Breast epithelium (tissue), 4 donors: ENCODE results near the gene HOXB6. TPM values are rescaled to one million over a fixed set of nuclear protein-coding genes. Genes with fewer than 3 reads are reported as not detected.
A peak's percentile ranks its signal among the peaks of the same experiment; 100 is the strongest.

ENCODE experiments used
- DNase-seq, 2 donors: peaks; one replicate each; pipeline ENCODE4 v3.0.0-alpha.2; 2019; ENCODE audit warnings: low spot score in 2 of 2
- H3K27ac ChIP-seq, 2 donors: fragments of 200-600 bp; sonication (generic) in 1 of 2; one replicate each; pipeline ENCODE4 v1.5.1; 2016 to 2019; ENCODE audit warnings: mild to moderate bottlenecking in 1 of 2
- H3K27me3 ChIP-seq, 2 donors: fragments of 200-600 bp; sonication (generic) in 1 of 2; one replicate each; pipeline versions ENCODE4 v1.5.1 to v1.6.0; 2017 to 2019; ENCODE audit warnings: control low read depth in 1 of 2, mild to moderate bottlenecking in 1 of 2
- H3K36me3 ChIP-seq: fragments of 200-600 bp; one replicate; pipeline ENCODE4 v1.5.1; 2019
- H3K4me1 ChIP-seq, 2 donors: fragments of 200-600 bp; sonication (generic); one replicate each; pipeline ENCODE4 v1.5.1; 2016 to 2019; ENCODE audit warnings: control low read depth in 1 of 2
- H3K4me3 ChIP-seq, 3 donors: fragments of 200-600 bp; sonication (generic); 1 replicate in 2 of 3; 2 replicates in 1 of 3; pipeline ENCODE4 v1.5.1; 2016 to 2019; ENCODE audit warnings: mild to moderate bottlenecking in 3 of 3, moderate library complexity in 2 of 3
- H3K9me3 ChIP-seq, 2 donors: fragments of 200-600 bp; sonication (generic) in 1 of 2; one replicate each; pipeline ENCODE4 v1.5.1; 2016 to 2019; ENCODE audit warnings: control low read depth in 1 of 2
- CTCF ChIP-seq, 3 donors: fragments of 450-650 bp; IDR thresholded peaks; one replicate each; pipeline ENCODE4 v1.5.1; 2016 to 2017; ENCODE audit warnings: antibody characterized with exemption in 3 of 3, mild to moderate bottlenecking in 3 of 3, moderate library complexity in 3 of 3
- POLR2A ChIP-seq: fragments of 450-650 bp; IDR thresholded peaks from one replicate; pipeline ENCODE4 v1.6.1; 2016; ENCODE audit warnings: antibody characterized with exemption, mild to moderate bottlenecking, moderate library complexity
- POLR2AphosphoS5 ChIP-seq, 3 donors: sonication (generic); formaldehyde crosslinking; IDR thresholded peaks; one replicate each; pipeline ENCODE4 v1.6.1; 2017; ENCODE audit warnings: antibody characterized with exemption in 3 of 3
- intact Hi-C: fragments of 100-400 bp; cut with DNase I; formaldehyde crosslinking; loops from one replicate; pipeline ENCODE4 v1.15.1; 2023; ENCODE audit warnings: low total_unique reads
- total RNA-seq, 3 donors: library from RNA; depleted of rRNA; stranded (reverse); fragments of >200 nt; gene quantifications; one replicate each; pipeline ENCODE4 v1.1.0, GENCODE V29; 2016

HOXB6 gene
- total RNA-seq, 3 donors from 2014 or later, result 1.0 to 24.9 (median 18.2) TPM

GRCh38 chr17:48549914-48550501 is 54.8 kb downstream of the HOXB6 start:
- no peak for TF ChIP-seq POLR2A
- TF ChIP-seq POLR2AphosphoS5 (IDR thresholded peaks at IDR 0.05), result no peak
- no peak for TF ChIP-seq CTCF (IDR thresholded peaks at IDR 0.05)
- peaks cover 0 to 3% of the 10 kb centered on the region in 2 donors for H3K27me3 ChIP-seq
- intact Hi-C loops, result no loop called here
- H3K27ac ChIP-seq, result peak overlapping the region in 1 of 2 donors; percentile 59
- H3K36me3 ChIP-seq, result no peaks in the 10 kb centered on the region
- H3K4me1 ChIP-seq, result no peaks in the 10 kb centered on the region
- no peaks in the 10 kb centered on the region for H3K9me3 ChIP-seq
- H3K4me3 ChIP-seq, result no peak overlapping the region
- DNase-seq, result no peak

GRCh38 chr17:48549281-48549630 is 55.5 kb downstream of the HOXB6 start:
- no peak overlapping the region for H3K27ac ChIP-seq
- H3K36me3 ChIP-seq, result no peaks in the 10 kb centered on the region
- DNase-seq, result no peak
- intact Hi-C loops, result no loop called here
- H3K4me1 ChIP-seq, result no peaks in the 10 kb centered on the region
- H3K9me3 ChIP-seq, result no peaks in the 10 kb centered on the region
- peaks cover 0 to 3% of the 10 kb centered on the region in 2 donors for H3K27me3 ChIP-seq
- no peak for TF ChIP-seq POLR2AphosphoS5 (IDR thresholded peaks at IDR 0.05)
- no peak overlapping the region for H3K4me3 ChIP-seq

GRCh38 chr17:48548523-48549280 is 56.1 kb downstream of the HOXB6 start:
- Histone ChIP-seq H3K36me3 (no peaks in the 10 kb centered on the region), H3K4me1 (peaks cover 0 to 2% of the 10 kb centered on the region in 2 donors), H3K27ac (peak overlapping the region; percentile 70 to 82), H3K27me3 (peaks cover 0 to 3% of the 10 kb centered on the region in 2 donors), H3K9me3 (no peaks in the 10 kb centered on the region), H3K4me3 (no peak overlapping the region)
- DNase-seq, result no peak
- intact Hi-C loops, result no loop called here
- TF ChIP-seq CTCF (IDR thresholded peaks at IDR 0.05), result no peak
- no peak for TF ChIP-seq POLR2AphosphoS5 (IDR thresholded peaks at IDR 0.05)
- TF ChIP-seq POLR2A, result no peak

GRCh38 chr17:48547808-48548522 is 56.8 kb downstream of the HOXB6 start:
- peaks cover 0 to 3% of the 10 kb centered on the region in 2 donors for H3K4me1 ChIP-seq
- no peak for DNase-seq
- no peaks in the 10 kb centered on the region for H3K36me3 ChIP-seq
- peak overlapping the region; percentile 5 to 49 (median 10) for H3K4me3 ChIP-seq
- H3K9me3 ChIP-seq, result no peaks in the 10 kb centered on the region
- H3K27me3 ChIP-seq, result peaks cover 0 to 6% of the 10 kb centered on the region in 2 donors
- peak overlapping the region; percentile 70 to 97 for H3K27ac ChIP-seq
- intact Hi-C loops, result no loop called here
- TF ChIP-seq POLR2AphosphoS5 (IDR thresholded peaks at IDR 0.05) (no peak), POLR2A (no peak), CTCF (IDR thresholded peaks at IDR 0.05) (no peak)

- Histone ChIP-seq H3K9me3 (no peaks in the 10 kb centered on the region), H3K27ac (peak overlapping the region; percentile 54 to 97), H3K4me1 (peaks cover 0 to 3% of the 10 kb centered on the region in 2 donors), H3K36me3 (no peaks in the 10 kb centered on the region), H3K4me3 (peak overlapping the region; percentile 5 to 49 (median 10)), H3K27me3 (peaks cover 0 to 11% of the 10 kb centered on the region in 2 donors)
- intact Hi-C loops, result no loop called here
- TF ChIP-seq POLR2AphosphoS5 (IDR thresholded peaks at IDR 0.05) (no peak), POLR2A (no peak), CTCF (IDR thresholded peaks at IDR 0.05) (no peak)
- DNase-seq, result no peak
Observed at GRCh38 chr17:48546924-48547807, 57.6 kb downstream of the HOXB6 start.
